ENCODE results near the gene DBX1. TPM values are rescaled to one million over a fixed set of nuclear protein-coding genes. Genes with fewer than 3 reads are reported as not detected.

The DBX1 gene
- total RNA-seq, 2 experiments from 2014 or later = not detected

DNA sequence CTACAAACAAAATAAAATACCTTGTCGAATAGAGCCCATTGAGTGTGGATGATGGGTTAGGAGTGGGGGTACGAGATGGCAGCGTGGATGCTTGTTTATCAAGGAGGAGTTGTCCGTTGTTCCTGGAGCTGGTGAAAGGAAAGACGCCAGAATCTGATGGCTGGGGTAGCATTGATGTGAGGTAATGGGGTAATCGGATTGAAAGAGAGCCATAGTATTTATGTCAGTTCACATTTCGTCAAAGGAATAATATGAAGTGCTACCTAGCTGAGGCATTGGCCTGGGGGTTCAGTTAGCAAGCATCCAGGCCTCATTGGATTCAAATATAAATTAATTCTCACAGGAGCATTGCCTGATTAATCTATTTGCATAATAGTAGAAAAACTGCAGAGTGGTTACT is 16.9 kb upstream of the DBX1 start:
- Histone ChIP-seq H3K4me3 (ENCODE audit: low read depth, low read length, poor library complexity, severe bottlenecking) (no peak overlapping the region), H3K79me2 (ENCODE audit: insufficient read depth, low read depth, low read length) (no peaks in the 10 kb centered on the region), H3K36me3 (ENCODE audit: insufficient read depth, low read length) (no peaks in the 10 kb centered on the region), H2AFZ (ENCODE audit: low read length) (no peak overlapping the region), H3K4me2 (ENCODE audit: low read length) (no peak overlapping the region), H3K9me3 (ENCODE audit: low read length) (no peaks in the 10 kb centered on the region), H3K27ac (ENCODE audit: low read depth, low read length, poor library complexity, severe bottlenecking) (no peak overlapping the region), H3K4me1 (ENCODE audit: insufficient read depth, low read length, poor library complexity, severe bottlenecking) (no peaks in the 10 kb centered on the region), H4K20me1 (ENCODE audit: insufficient read depth, low read length) (no peaks in the 10 kb centered on the region), H3K9me2 (ENCODE audit: insufficient read depth, low read length) (no peaks in the 10 kb centered on the region)
- ChIA-PET CTCF (ENCODE audit: unreplicated experiment) (no interaction called here), POLR2A (interaction anchor here (1.0 kb wide), 1 partner anchor 10 kb away, joined by 4 read pairs; no protein-coding TSS in a partner anchor)
- BruUV-seq (replicated peaks) = no TSS peak
- TF ChIP-seq EZH2phosphoT487 (IDR thresholded peaks at IDR 0.05; ENCODE audit: borderline replicate concordance, low read depth, low read length) = no peak
- TF ChIP-seq, protein P1, sequence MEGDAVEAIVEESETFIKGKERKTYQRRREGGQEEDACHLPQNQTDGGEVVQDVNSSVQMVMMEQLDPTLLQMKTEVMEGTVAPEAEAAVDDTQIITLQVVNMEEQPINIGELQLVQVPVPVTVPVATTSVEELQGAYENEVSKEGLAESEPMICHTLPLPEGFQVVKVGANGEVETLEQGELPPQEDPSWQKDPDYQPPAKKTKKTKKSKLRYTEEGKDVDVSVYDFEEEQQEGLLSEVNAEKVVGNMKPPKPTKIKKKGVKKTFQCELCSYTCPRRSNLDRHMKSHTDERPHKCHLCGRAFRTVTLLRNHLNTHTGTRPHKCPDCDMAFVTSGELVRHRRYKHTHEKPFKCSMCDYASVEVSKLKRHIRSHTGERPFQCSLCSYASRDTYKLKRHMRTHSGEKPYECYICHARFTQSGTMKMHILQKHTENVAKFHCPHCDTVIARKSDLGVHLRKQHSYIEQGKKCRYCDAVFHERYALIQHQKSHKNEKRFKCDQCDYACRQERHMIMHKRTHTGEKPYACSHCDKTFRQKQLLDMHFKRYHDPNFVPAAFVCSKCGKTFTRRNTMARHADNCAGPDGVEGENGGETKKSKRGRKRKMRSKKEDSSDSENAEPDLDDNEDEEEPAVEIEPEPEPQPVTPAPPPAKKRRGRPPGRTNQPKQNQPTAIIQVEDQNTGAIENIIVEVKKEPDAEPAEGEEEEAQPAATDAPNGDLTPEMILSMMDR (conservative IDR thresholded peaks at IDR 0.05; ENCODE audit: low read length) = no peak
- DNase-seq (ENCODE audit: low spot score) = no peak
- intact Hi-C loops (cut with micrococcal nuclease; ENCODE audit: unreplicated experiment) = no loop called here

DNA sequence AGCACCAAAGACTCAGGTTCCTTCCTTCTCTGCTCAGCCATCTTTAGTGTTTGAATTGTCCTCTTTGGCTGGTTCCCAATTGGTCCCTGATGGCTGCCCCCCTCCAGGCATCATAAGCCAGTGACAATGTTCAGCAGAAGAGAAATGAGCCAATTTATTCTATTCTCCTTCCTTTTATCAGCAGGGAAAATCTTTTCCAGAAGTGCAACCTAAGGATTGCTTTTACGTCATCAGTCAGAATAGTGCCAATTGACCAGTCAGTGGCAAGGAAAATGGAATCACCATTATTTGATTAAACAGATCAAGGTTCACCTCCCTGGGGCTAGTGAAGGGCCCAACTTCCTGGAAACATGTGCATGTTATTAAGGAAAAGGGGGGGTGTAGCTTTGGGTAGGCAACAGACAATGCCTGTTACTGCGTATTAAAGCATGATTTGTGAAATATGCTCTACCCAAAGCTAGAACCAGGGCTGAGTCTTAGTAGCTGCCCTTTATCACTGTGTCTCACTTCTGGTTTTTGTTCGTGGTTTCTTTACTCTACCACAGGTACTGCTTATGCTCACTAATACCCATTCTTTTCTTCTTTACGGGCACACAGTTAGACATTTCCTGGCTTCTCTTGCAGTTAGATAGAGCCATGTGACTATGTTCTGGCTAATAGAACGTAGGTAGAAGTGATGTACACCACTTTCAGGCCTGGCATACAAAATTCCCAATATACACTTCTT is 12.6 kb upstream of the DBX1 start:
- H3K9me3 ChIP-seq (ENCODE audit: low read length) = no peaks in the 10 kb centered on the region
- H4K20me1 ChIP-seq (ENCODE audit: insufficient read depth, low read length) = no peaks in the 10 kb centered on the region
- no peak overlapping the region for H3K4me3 ChIP-seq (ENCODE audit: low read depth, low read length, poor library complexity, severe bottlenecking)
- CTCF ChIA-PET (ENCODE audit: unreplicated experiment) = interaction anchor here (0.5 kb wide), 1 partner anchor 494 kb away, joined by 3 read pairs; no protein-coding TSS in a partner anchor
- H3K9me2 ChIP-seq (ENCODE audit: insufficient read depth, low read length) = no peaks in the 10 kb centered on the region
- no peak overlapping the region for H3K4me2 ChIP-seq (ENCODE audit: low read length)
- POLR2A ChIA-PET = no interaction called here
- H2AFZ ChIP-seq (ENCODE audit: low read length) = no peak overlapping the region
- H3K27ac ChIP-seq (ENCODE audit: low read depth, low read length, poor library complexity, severe bottlenecking) = no peak overlapping the region
- TF ChIP-seq, protein P1 (conservative IDR thresholded peaks at IDR 0.05; ENCODE audit: low read length) = no peak
- TF ChIP-seq EZH2phosphoT487 (IDR thresholded peaks at IDR 0.05; ENCODE audit: borderline replicate concordance, low read depth, low read length) = no peak
- no peaks in the 10 kb centered on the region for H3K4me1 ChIP-seq (ENCODE audit: insufficient read depth, low read length, poor library complexity, severe bottlenecking)
- DNase-seq (ENCODE audit: low spot score) = no peak
- intact Hi-C loops (cut with micrococcal nuclease; ENCODE audit: unreplicated experiment) = no loop called here
- no peaks in the 10 kb centered on the region for H3K36me3 ChIP-seq (ENCODE audit: insufficient read depth, low read length)
- H3K79me2 ChIP-seq (ENCODE audit: insufficient read depth, low read depth, low read length) = no peaks in the 10 kb centered on the region
- no TSS peak for BruUV-seq (replicated peaks)

DNA sequence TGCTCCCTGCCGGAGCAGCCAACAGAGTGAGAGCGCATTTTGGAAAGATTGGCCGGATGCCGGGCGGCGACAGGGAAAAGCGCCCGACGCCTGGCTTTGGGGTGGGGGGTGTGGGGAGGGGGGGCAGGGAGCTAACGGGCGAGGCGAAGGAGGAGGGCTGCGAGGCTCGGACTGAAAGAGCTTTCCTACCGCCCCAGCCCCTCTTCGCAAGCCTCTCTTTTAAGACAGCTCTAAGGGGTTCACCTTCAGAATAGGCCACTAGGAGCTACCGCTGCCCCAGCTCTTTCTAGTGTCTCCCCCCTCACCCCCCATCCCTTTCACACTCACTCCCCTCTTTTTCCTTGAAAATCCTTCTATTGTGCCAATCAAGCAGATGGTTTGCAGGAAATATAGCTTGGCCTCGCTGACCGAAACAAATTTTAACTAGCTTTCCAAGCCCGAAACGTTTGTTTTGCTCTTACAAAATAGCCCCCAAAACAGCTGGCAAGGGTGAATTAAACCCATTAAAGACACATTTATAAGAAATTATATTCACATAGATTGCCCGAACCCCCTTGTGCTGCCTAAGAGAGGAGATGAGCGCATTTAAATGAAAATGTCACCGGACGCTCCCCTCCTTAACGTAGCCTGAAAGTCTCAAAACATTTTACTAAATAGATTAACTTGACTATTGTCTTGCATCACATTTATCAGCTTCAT is 3.7 kb upstream of the DBX1 start:
- no peak overlapping the region for H2AFZ ChIP-seq (ENCODE audit: low read length)
- H3K79me2 ChIP-seq (ENCODE audit: insufficient read depth, low read depth, low read length) = no peaks in the 10 kb centered on the region
- intact Hi-C loops (cut with micrococcal nuclease; ENCODE audit: unreplicated experiment) = no loop called here
- CTCF ChIA-PET (ENCODE audit: unreplicated experiment) = no interaction called here
- POLR2A ChIA-PET = no interaction called here
- no peaks in the 10 kb centered on the region for H3K4me1 ChIP-seq (ENCODE audit: insufficient read depth, low read length, poor library complexity, severe bottlenecking)
- H3K4me3 ChIP-seq (ENCODE audit: low read depth, low read length, poor library complexity, severe bottlenecking) = no peak overlapping the region
- BruUV-seq (replicated peaks) = no TSS peak
- H3K27ac ChIP-seq (ENCODE audit: low read depth, low read length, poor library complexity, severe bottlenecking) = no peak overlapping the region
- H3K9me3 ChIP-seq (ENCODE audit: low read length) = no peaks in the 10 kb centered on the region
- TF ChIP-seq EZH2phosphoT487 (IDR thresholded peaks at IDR 0.05; ENCODE audit: borderline replicate concordance, low read depth, low read length) = no peak
- TF ChIP-seq, protein P1 (conservative IDR thresholded peaks at IDR 0.05; ENCODE audit: low read length) = no peak
- H3K4me2 ChIP-seq (ENCODE audit: low read length) = no peak overlapping the region
- H3K9me2 ChIP-seq (ENCODE audit: insufficient read depth, low read length) = no peaks in the 10 kb centered on the region
- no peaks in the 10 kb centered on the region for H3K36me3 ChIP-seq (ENCODE audit: insufficient read depth, low read length)
- no peak for DNase-seq (ENCODE audit: low spot score)
- no peaks in the 10 kb centered on the region for H4K20me1 ChIP-seq (ENCODE audit: insufficient read depth, low read length)
